Osteoblast (primary cell): Measurements from ENCODE around the gene TM7SF3. TPM values are rescaled to one million over a fixed set of nuclear protein-coding genes. Genes with fewer than 3 reads are reported as not detected.

Experiments used
- DNase-seq: peaks from one replicate; pipeline ENCODE4 v3.0.0; 2011; ENCODE audit warnings: low spot score, mixed read lengths; ENCODE audit not compliant: insufficient read length; ENCODE audit errors: missing footprints
- H2AFZ ChIP-seq: 2 replicates; pipeline ENCODE4 v1.6.0; 2011; ENCODE audit warnings: mild to moderate bottlenecking, low read length
- H3K27ac ChIP-seq: 2 replicates; pipeline ENCODE4 v1.5.1; 2011; ENCODE audit warnings: mild to moderate bottlenecking, low read depth, low read length, moderate library complexity
- H3K27me3 ChIP-seq: 2 replicates; pipeline ENCODE4 v1.6.0; 2012; ENCODE audit warnings: mild to moderate bottlenecking, control low read depth, inconsistent platforms, low read length, moderate library complexity; ENCODE audit not compliant: insufficient read depth
- H3K36me3 ChIP-seq: 2 replicates; pipeline ENCODE4 v1.5.1; 2011; ENCODE audit warnings: mild to moderate bottlenecking, low read length, control low read depth, moderate library complexity; ENCODE audit not compliant: insufficient read depth
- H3K4me1 ChIP-seq: 2 replicates; pipeline ENCODE4 v1.5.1; 2011; ENCODE audit warnings: mild to moderate bottlenecking, low read length, control low read depth, moderate library complexity; ENCODE audit not compliant: insufficient read depth
- H3K4me2 ChIP-seq: 2 replicates; pipeline ENCODE4 v1.6.0; 2011; ENCODE audit warnings: mild to moderate bottlenecking, low read length; ENCODE audit not compliant: insufficient read depth
- H3K4me3 ChIP-seq: fragments of 200-600 bp; sonication (generic); 3 replicates; pipeline ENCODE4 v1.5.1; 2012; ENCODE audit warnings: mild to moderate bottlenecking, low read length, inconsistent platforms; ENCODE audit not compliant: insufficient read depth
- H3K79me2 ChIP-seq: 2 replicates; pipeline ENCODE4 v1.6.0; 2012; ENCODE audit warnings: mild to moderate bottlenecking, low read length, control low read depth, inconsistent platforms; ENCODE audit not compliant: insufficient read depth
- H3K9me3 ChIP-seq: 2 replicates; pipeline ENCODE4 v1.5.1; 2011; ENCODE audit warnings: low read depth, low read length, control low read depth
- H4K20me1 ChIP-seq: 2 replicates; pipeline ENCODE4 v1.6.0; 2012; ENCODE audit warnings: mild to moderate bottlenecking, low read length, control low read depth; ENCODE audit not compliant: insufficient read depth
- CTCF ChIP-seq: IDR thresholded peaks from 2 replicates; pipeline ENCODE4 v1.5.1; 2011; ENCODE audit warnings: mild to moderate bottlenecking, low read depth, low read length, moderate library complexity; ENCODE audit errors: extremely low read depth
- total RNA-seq: library from RNA; depleted of rRNA; stranded (reverse); fragments of >200 nt; gene quantifications from 2 replicates; pipeline ENCODE4 v1.2.3, GENCODE V29; 2012

The TM7SF3 gene
- total RNA-seq, 1 donor = 68.0 TPM

- H3K79me2 ChIP-seq = peaks cover 94% of the 10 kb centered on the region
- H3K27ac ChIP-seq = peak within 1 kb of the TSS; percentile 94
- H3K4me2 ChIP-seq = peak within 1 kb of the TSS; percentile 97
- H3K4me1 ChIP-seq = peaks cover 37% of the 10 kb centered on the region
- peaks cover 4% of the 10 kb centered on the region for H3K36me3 ChIP-seq
- H2AFZ ChIP-seq = peak within 1 kb of the TSS; percentile 95
- peak; percentile 93 for DNase-seq
- H3K4me3 ChIP-seq = peak within 1 kb of the TSS; percentile 92
- no peak for TF ChIP-seq CTCF
- no peaks in the 10 kb centered on the region for H3K9me3 ChIP-seq
- H3K27me3 ChIP-seq = no peaks in the 10 kb centered on the region
- H4K20me1 ChIP-seq = peaks cover 25% of the 10 kb centered on the region
Measured at GRCh38 chr12:26937863-26938700, 76.1 kb downstream of the TM7SF3 start, which contains the start of the genes FGFR1OP2 and INTS13. Gene FGFR1OP2, plus strand, starts transcription at chr12:26938470. Its CDS starts 15,689 bp downstream, at chr12:26954159. Gene INTS13, minus strand, starts transcription at chr12:26937981. Its CDS starts 1,178 bp downstream, at chr12:26936803.

GRCh38 chr12:26937443-26937862 is 76.7 kb downstream of the TM7SF3 start:
- Histone ChIP-seq H3K9me3 (no peaks in the 10 kb centered on the region), H4K20me1 (peaks cover 22% of the 10 kb centered on the region), H3K4me2 (peak overlapping the region; percentile 80), H2AFZ (peak overlapping the region; percentile 76), H3K27ac (peak overlapping the region; percentile 94), H3K4me1 (peaks cover 34% of the 10 kb centered on the region), H3K36me3 (peaks cover 9% of the 10 kb centered on the region), H3K79me2 (peaks cover 94% of the 10 kb centered on the region), H3K27me3 (no peaks in the 10 kb centered on the region), H3K4me3 (peak overlapping the region; percentile 92)
- TF ChIP-seq CTCF = no peak
- DNase-seq = no peak

DNA sequence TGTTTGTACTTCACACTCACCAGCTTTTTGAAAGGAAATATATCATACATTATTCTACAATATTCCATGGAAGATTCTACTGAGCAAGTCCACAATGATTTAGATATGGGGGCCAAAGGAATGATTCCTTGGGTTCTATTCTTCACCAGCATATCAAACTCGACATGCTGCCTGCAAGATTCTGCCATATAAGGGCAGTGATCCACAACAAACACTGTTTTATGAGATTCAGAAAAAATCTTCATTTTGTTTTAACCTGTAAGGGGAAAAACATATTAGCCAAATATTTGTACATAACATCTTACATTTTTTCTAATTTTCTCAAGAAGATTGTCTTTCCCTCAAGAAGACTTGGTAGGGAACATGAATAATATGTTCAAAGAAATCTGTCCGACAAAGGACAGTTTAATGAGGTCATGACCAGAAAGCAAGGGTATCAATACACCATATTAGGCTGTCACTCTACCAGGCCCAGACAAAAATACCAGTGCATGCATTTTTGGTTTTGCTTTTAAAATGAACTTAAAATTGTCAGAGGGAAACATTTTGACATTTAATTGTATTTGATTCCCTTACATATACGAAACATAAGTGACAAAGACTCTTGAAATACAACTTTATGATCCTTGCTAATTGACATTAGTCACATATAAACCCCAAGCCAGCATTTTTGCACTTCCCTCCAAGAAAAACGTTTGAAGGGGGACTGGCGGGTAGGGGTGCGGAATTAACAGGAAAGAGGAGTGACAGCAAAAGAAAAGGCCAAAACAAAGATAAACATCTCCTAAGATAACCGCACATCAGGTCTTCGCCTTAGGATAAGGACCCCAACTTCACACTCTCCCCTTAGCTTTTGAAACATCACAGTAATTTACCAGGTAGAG is 77.4 kb downstream of the TM7SF3 start:
- H3K4me2 ChIP-seq = peak overlapping the region; percentile 80
- peak overlapping the region; percentile 94 for H3K27ac ChIP-seq
- H3K4me3 ChIP-seq = peak overlapping the region; percentile 92
- no peaks in the 10 kb centered on the region for H3K9me3 ChIP-seq
- no peaks in the 10 kb centered on the region for H3K27me3 ChIP-seq
- H3K36me3 ChIP-seq = peaks cover 12% of the 10 kb centered on the region
- peaks cover 32% of the 10 kb centered on the region for H3K4me1 ChIP-seq
- H4K20me1 ChIP-seq = peaks cover 17% of the 10 kb centered on the region
- H2AFZ ChIP-seq = peak overlapping the region; percentile 76
- peaks cover 94% of the 10 kb centered on the region for H3K79me2 ChIP-seq
- no peak for TF ChIP-seq CTCF
- DNase-seq = no peak
